Measurements from ENCODE around the gene NBAS. TPM values are rescaled to one million over a fixed set of nuclear protein-coding genes. Genes with fewer than 3 reads are reported as not detected.
A peak's percentile ranks its signal among the peaks of the same experiment; 100 is the strongest.
"Not testable (repeated sequence)": the region's sequence is repeated elsewhere in the genome, so short reads cannot be mapped to it uniquely, and the experiment has no call there.

Gene NBAS
- total RNA-seq, 1 donor from 2014 or later = 86.4 TPM

- not testable (repeated sequence) for DNase-seq (ENCODE audit: low read depth)
These were observed 350.6 kb downstream of the NBAS start for GRCh38 chr2:15210542-15210941.

GRCh38 chr2:15206419-15206818 lies 354.7 kb downstream of the NBAS start:
- no peak for DNase-seq (ENCODE audit: low read depth)

DNA sequence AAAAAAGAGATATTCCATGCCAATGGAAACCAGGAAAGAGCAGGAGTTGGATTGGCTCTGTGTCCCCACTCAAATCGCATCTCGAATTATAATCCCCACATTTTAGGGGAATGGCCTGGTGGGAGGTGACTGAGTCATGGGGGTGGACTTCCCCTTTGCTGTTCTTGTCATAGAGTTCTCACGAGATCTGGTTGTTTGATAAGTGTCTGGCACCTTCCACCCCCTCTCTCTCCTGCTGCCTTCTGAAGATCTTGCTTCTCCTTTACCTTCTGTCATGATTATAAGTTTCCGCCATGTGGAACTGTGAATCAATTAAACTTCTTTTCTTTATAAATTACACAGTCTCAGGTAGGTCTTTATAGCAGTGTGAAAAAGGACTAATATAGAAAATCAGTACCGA lies 355.6 kb downstream of the NBAS start:
- DNase-seq (ENCODE audit: low read depth) = no peak

- no peak for DNase-seq (ENCODE audit: low read depth)
These were observed 360.1 kb downstream of the NBAS start for GRCh38 chr2:15201009-15201408.

GRCh38 chr2:15200581-15200980 lies 360.6 kb downstream of the NBAS start:
- no peak for DNase-seq (ENCODE audit: low read depth)

GRCh38 chr2:15198051-15198450 lies 363.1 kb downstream of the NBAS start:
- DNase-seq (ENCODE audit: low read depth) = no peak

- peak; percentile 63 for DNase-seq (ENCODE audit: low read depth)
These were observed 365.3 kb downstream of the NBAS start for GRCh38 chr2:15195813-15196212.

DNA sequence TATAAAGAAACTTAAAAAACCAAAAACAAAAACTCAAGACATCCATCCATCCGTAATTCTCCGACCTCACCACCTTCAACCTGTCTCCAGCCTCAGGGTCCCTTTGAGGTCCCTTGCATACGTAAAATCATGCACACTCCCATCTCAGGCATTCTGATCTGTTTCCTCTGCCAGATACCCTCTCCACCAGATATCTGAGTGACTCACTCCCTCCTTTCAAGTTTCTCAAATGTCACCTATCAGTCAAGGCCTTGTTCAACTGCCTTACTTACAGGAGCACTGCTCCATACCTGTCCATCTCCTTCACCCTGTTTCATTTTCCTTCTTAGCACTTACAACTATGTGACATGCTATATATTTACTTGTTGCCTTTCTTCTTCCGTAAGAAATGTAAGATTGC lies 369.3 kb downstream of the NBAS start:
- DNase-seq (ENCODE audit: low read depth) = peak; percentile 5

DNA sequence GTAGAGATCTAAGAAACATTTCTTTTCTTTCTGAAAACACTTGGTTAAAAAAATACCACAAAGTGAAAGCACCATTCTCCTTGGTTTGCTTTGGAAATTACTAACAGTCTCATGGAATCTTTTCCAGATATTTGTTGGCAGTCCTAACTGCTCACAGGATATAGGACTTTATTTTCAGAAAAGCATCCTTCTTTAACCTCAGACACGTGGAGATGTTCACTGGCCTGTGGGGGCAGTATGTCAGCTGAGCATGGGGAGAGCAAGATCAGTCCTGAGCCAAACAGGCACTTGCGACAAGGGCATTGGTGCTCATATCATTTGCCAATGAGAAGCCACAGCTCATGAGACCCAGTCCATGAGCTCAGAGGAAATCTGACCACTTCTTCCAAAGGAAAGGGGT lies 371.9 kb downstream of the NBAS start:
- DNase-seq (ENCODE audit: low read depth) = no peak

DNA sequence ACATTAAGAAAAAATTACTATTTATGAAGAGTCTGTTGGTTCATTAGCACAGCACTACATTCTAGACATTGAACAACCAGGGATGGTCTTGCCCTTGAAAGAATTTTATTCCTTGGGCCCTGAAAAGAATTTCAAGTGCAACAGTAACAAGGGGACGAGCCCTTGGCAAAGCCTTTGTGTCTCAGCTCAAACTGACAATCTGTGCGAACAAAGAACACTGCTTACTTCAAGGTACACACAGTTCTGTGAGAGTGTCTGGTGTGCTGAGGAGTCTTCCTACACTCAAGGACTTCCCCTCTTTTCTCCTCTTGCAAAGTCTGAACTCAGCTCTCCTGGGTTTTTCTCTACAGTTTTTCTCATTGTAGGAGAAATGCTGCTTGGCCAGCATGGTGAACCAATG lies 373.4 kb downstream of the NBAS start:
- DNase-seq (ENCODE audit: low read depth) = no peak

GRCh38 chr2:15186118-15186517 lies 375.0 kb downstream of the NBAS start:
- DNase-seq (ENCODE audit: low read depth) = no peak

DNA sequence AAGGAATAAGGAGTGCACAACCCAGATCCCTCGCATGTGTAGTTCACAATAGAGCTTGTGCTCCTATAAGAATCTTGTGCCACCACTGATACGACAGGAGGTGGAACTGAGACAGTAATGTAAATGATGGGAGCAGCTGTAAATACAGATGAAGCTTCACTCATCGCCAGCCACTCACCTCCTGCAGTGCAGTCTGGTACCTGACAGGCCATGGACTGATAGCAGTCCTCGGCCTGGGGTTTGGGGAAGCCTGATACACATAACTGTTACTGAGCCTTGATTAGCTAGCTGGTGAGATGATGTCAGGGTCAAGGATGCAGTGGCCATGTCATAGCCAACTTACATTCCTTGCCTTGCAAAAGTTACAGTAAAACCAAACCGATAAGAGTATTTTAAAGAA lies 376.6 kb downstream of the NBAS start:
- DNase-seq (ENCODE audit: low read depth) = no peak

- no peak for DNase-seq (ENCODE audit: low read depth)
These were observed 378.9 kb downstream of the NBAS start for GRCh38 chr2:15182275-15182674.

GRCh38 chr2:15181092-15181745 lies 379.9 kb downstream of the NBAS start:
- DNase-seq (ENCODE audit: low read depth) = no peak

- no peak for DNase-seq (ENCODE audit: low read depth)
These were observed 380.8 kb downstream of the NBAS start for GRCh38 chr2:15180379-15180778.

- DNase-seq (ENCODE audit: low read depth) = no peak
These were observed 382.2 kb downstream of the NBAS start for GRCh38 chr2:15178946-15179345.

DNA sequence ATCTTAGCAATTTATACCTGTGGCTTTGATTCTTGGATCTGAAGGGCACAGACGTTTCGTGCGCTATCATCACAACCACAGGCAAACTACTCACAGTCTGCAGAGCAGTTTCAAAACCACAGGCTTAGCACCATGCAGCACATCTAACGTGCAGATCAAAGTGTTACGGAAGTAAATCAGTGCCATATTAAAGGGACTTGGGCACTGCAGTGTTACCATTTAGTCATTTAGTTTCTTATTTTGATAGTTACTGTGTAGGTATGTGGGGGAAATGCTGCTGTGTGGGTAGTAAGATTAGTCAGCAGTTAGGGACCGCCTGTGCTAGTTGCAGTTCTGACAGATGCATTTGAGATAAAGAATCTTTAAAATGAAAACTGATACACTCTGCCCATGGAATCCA lies 384.0 kb downstream of the NBAS start:
- DNase-seq (ENCODE audit: low read depth) = peak; percentile 95

- DNase-seq (ENCODE audit: low read depth) = no peak
These were observed 384.5 kb downstream of the NBAS start for GRCh38 chr2:15176604-15177003.

- no peak for DNase-seq (ENCODE audit: low read depth)
These were observed 386.6 kb downstream of the NBAS start for GRCh38 chr2:15174567-15174966.

DNA sequence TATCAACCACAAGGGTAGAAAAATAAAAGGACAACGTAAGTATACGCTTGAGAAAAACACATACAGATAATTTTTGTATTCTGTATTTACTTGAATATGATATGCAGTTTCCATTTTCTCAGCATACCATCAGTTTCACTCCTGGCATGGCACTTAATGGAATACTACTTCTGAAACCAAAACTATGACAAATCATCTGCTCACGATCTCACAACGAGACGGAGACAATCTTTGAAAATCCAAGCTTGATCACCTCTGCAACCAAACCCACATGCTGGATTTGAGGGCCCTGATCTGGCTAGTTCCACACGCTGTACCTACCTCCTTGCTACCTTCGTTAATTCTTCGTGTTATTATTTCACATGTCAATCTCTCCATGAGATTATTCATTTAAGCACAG lies 387.6 kb downstream of the NBAS start:
- DNase-seq (ENCODE audit: low read depth) = no peak

- no peak for DNase-seq (ENCODE audit: low read depth)
These were observed 388.3 kb downstream of the NBAS start for GRCh38 chr2:15172825-15173224.

GRCh38 chr2:15170070-15170775 lies 390.9 kb downstream of the NBAS start:
- no peak for DNase-seq (ENCODE audit: low read depth)

GRCh38 chr2:15169326-15170069 lies 391.6 kb downstream of the NBAS start:
- peak; percentile 95 for DNase-seq (ENCODE audit: low read depth)
